BLaER1 treated with 17β-estradiol and CSF1 and Interleukin-3, amounts not matched to agents 10 nM and 100 nM (cell line): Measurements from ENCODE around the gene BSDC1.

Experiments
- H3K27ac ChIP-seq, 11 experiments: shearing (Covaris generic); formaldehyde crosslinking; 2 replicates each; pipeline ENCODE4 v1.8.1; 2022
- H3K27me3 ChIP-seq, 11 experiments: shearing (Covaris generic); formaldehyde crosslinking; 2 replicates each; pipeline ENCODE4 v1.8.1; 2022
- H3K36me3 ChIP-seq, 11 experiments: shearing (Covaris generic); formaldehyde crosslinking; 2 replicates each; pipeline ENCODE4 v1.8.1; 2022
- H3K4me1 ChIP-seq, 10 experiments: shearing (Covaris generic); formaldehyde crosslinking; 2 replicates each; pipeline ENCODE4 v1.8.1; 2022
- H3K4me2 ChIP-seq, 11 experiments: shearing (Covaris generic); formaldehyde crosslinking; 2 replicates each; pipeline ENCODE4 v1.8.1; 2022
- H3K4me3 ChIP-seq, 10 experiments: shearing (Covaris generic); formaldehyde crosslinking; 2 replicates each; pipeline ENCODE4 v1.8.1; 2022
- H3K9ac ChIP-seq, 11 experiments: shearing (Covaris generic); formaldehyde crosslinking; 2 replicates each; pipeline ENCODE4 v1.8.1; 2022
- H3K9me3 ChIP-seq, 11 experiments: shearing (Covaris generic); formaldehyde crosslinking; replicated peaks in 1 of 11; 2 replicates each; pipeline ENCODE4 v1.8.1; 2022
- H4K20me1 ChIP-seq, 11 experiments: shearing (Covaris generic); formaldehyde crosslinking; 2 replicates each; pipeline ENCODE4 v1.8.1; 2022
- Cebpa-rat ChIP-seq, 11 experiments: shearing (Covaris generic); IDR thresholded peaks; 2 replicates each; pipeline ENCODE4 v1.8.1; 2022

The BSDC1 gene

DNA sequence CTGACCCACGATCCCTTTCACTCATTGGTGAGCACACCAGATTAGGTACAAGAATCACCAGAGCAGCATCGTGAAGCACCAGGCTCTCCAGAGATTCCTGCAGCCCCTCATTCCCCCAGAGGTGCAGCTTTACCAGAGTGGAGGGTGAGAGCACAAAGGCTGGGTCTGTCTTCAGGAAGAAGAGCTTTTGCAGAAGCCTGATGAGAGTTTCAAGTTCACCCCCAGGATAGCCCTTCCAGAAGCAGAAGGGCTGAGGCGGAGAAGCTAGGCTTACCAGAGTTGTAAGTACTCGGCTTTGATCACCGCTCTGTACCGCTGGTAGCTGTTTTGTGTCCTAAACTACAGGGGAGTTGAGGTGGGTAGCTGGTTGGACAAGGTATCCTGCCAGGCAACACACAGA, 28.8 kb downstream of the BSDC1 start:
- TF ChIP-seq Cebpa-rat (IDR thresholded peaks at IDR 0.05), result no peak
- H3K27me3 ChIP-seq, result peaks cover 20 to 30% (median 26%) of the 10 kb centered on the region in 11 experiments
- H3K4me3 ChIP-seq, result no peak overlapping the region
- H3K4me2 ChIP-seq, result peak overlapping the region in 8 of 11 experiments; percentile 27 to 62 (median 56); a peak in 13 of 22 replicates
- peaks cover 28 to 48% (median 39%) of the 10 kb centered on the region in 10 experiments for H3K4me1 ChIP-seq
- peak overlapping the region in 2 of 11 experiments; percentile 5 to 36; a peak in 2 of 22 replicates for H3K9ac ChIP-seq
- no peaks in the 10 kb centered on the region for H3K9me3 ChIP-seq
- H3K36me3 ChIP-seq, result peaks cover 61 to 78% (median 65%) of the 10 kb centered on the region in 11 experiments
- peaks cover 34 to 74% (median 66%) of the 10 kb centered on the region in 11 experiments; a peak in 20 of 22 replicates for H4K20me1 ChIP-seq
- H3K27ac ChIP-seq, result no peak overlapping the region

DNA sequence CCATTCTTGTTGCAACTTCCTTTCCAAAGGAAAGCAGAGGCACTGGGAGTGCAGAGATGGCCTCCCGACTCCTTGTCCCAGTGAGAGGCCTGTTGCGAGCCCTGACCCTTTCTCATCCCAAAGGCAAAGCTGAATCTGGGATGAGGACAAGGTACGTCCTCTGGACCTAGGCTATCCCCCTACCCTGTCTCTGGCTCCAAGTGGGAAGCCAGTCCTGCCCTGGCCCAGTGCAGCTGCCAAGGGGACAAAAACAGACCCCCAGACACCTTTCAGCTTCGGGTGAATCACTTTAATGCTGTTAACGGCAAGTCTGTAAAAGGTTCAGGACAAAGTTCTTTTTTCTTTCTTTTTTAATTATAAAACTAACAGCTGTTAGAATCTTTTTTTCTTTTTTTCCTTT, 29.4 kb downstream of the BSDC1 start:
- TF ChIP-seq Cebpa-rat (IDR thresholded peaks at IDR 0.05), result no peak
- Histone ChIP-seq H3K9me3 (no peaks in the 10 kb centered on the region), H3K9ac (no peak overlapping the region), H4K20me1 (peaks cover 34 to 74% (median 60%) of the 10 kb centered on the region in 11 experiments; a peak in 19 of 22 replicates), H3K4me1 (peaks cover 34 to 54% (median 45%) of the 10 kb centered on the region in 10 experiments), H3K36me3 (peaks cover 55 to 72% (median 59%) of the 10 kb centered on the region in 11 experiments), H3K4me2 (no peak overlapping the region), H3K27me3 (peaks cover 20 to 30% (median 26%) of the 10 kb centered on the region in 11 experiments), H3K4me3 (no peak overlapping the region), H3K27ac (no peak overlapping the region)

- peaks cover 44 to 61% (median 48%) of the 10 kb centered on the region in 11 experiments for H3K36me3 ChIP-seq
- H3K9me3 ChIP-seq, result no peaks in the 10 kb centered on the region
- no peak for TF ChIP-seq Cebpa-rat (IDR thresholded peaks at IDR 0.05)
- H3K4me3 ChIP-seq, result no peak overlapping the region
- no peak overlapping the region for H3K4me2 ChIP-seq
- H4K20me1 ChIP-seq, result peaks cover 30 to 68% (median 52%) of the 10 kb centered on the region in 11 experiments; a peak in 19 of 22 replicates
- peaks cover 39 to 62% (median 52%) of the 10 kb centered on the region in 10 experiments for H3K4me1 ChIP-seq
- H3K27ac ChIP-seq, result no peak overlapping the region
- H3K27me3 ChIP-seq, result peaks cover 20 to 30% (median 26%) of the 10 kb centered on the region in 11 experiments
- H3K9ac ChIP-seq, result no peak overlapping the region
These were observed 30.5 kb downstream of the BSDC1 start for GRCh38 chr1:32363713-32364112.

- Histone ChIP-seq H3K27ac (no peak within 1 kb of the TSS), H3K4me3 (peak within 1 kb of the TSS in 9 of 10 experiments; percentile 14 to 61 (median 23); a peak in 9 of 20 replicates), H3K4me2 (peak within 1 kb of the TSS; percentile 57 to 91 (median 81)), H4K20me1 (peaks cover 25 to 65% (median 46%) of the 10 kb centered on the region in 11 experiments; a peak in 19 of 22 replicates), H3K9me3 (no peaks in the 10 kb centered on the region), H3K27me3 (peaks cover 20 to 30% (median 26%) of the 10 kb centered on the region in 11 experiments), H3K4me1 (peaks cover 39 to 63% (median 54%) of the 10 kb centered on the region in 10 experiments), H3K9ac (peak within 1 kb of the TSS in 10 of 11 experiments; percentile 5 to 65 (median 46); a peak in 15 of 22 replicates), H3K36me3 (peaks cover 34 to 50% (median 38%) of the 10 kb centered on the region in 11 experiments)
- no peak for TF ChIP-seq Cebpa-rat (IDR thresholded peaks at IDR 0.05)
These were observed 31.5 kb downstream of the BSDC1 start, which contains the start of the genes FAM229A and TSSK3 for GRCh38 chr1:32362474-32363313. Gene FAM229A (minus strand): TSS chr1:32362485. CDS start chr1:32362091, 394 bp downstream. Gene TSSK3 (plus strand): TSS chr1:32362539. CDS start chr1:32362702, 163 bp downstream.

GRCh38 chr1:32361674-32362473, 32.4 kb downstream of the BSDC1 start:
- Histone ChIP-seq H3K4me2 (peak overlapping the region; percentile 57 to 91 (median 81)), H3K4me3 (peak overlapping the region in 9 of 10 experiments; percentile 14 to 61 (median 23); a peak in 9 of 20 replicates)
- no peak for TF ChIP-seq Cebpa-rat (IDR thresholded peaks at IDR 0.05)

DNA sequence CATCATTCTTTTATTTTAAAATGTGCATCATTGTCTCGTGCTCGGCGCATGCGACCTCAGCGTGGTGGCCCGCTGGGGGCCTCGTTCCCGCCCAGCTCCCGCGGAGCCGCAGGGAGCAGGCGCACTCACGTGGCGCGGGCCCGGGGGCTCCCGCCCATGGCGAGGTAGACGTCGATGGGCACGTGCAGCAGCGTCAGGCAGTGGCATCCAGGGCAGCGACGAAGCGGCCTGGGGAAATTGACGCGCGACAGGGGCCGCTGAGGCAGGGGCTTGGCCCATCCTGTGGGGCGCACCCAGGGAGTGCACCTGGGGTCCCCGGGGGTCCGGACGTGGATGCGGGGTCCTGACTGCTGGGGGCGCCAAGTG, 33.0 kb downstream of the BSDC1 start:
- no peak for TF ChIP-seq Cebpa-rat (IDR thresholded peaks at IDR 0.05)

More at GRCh38 chr1:32361674-32362473, 32.4 kb downstream of the BSDC1 start:
- Histone ChIP-seq H3K4me1 (peaks cover 39 to 60% (median 53%) of the 10 kb centered on the region in 10 experiments), H3K27me3 (peaks cover 20 to 30% (median 26%) of the 10 kb centered on the region in 11 experiments), H3K9me3 (no peaks in the 10 kb centered on the region), H3K9ac (peak overlapping the region in 10 of 11 experiments; percentile 5 to 65 (median 46); a peak in 15 of 22 replicates), H4K20me1 (peaks cover 22 to 60% (median 39%) of the 10 kb centered on the region in 11 experiments; a peak in 19 of 22 replicates), H3K27ac (no peak overlapping the region), H3K36me3 (peaks cover 25 to 42% (median 30%) of the 10 kb centered on the region in 11 experiments)

GRCh38 chr1:32358435-32358834, 35.8 kb downstream of the BSDC1 start:
- Histone ChIP-seq H3K4me2 (no peak overlapping the region), H3K4me3 (no peak overlapping the region), H3K4me1 (peaks cover 42 to 54% (median 46%) of the 10 kb centered on the region in 10 experiments), H3K27ac (no peak overlapping the region), H4K20me1 (peaks cover 10 to 34% (median 16%) of the 10 kb centered on the region in 11 experiments; a peak in 16 of 22 replicates), H3K27me3 (peaks cover 19 to 29% (median 26%) of the 10 kb centered on the region in 11 experiments), H3K9me3 (no peaks in the 10 kb centered on the region), H3K36me3 (peaks cover 3 to 8% (median 5%) of the 10 kb centered on the region in 11 experiments; a peak in 21 of 22 replicates), H3K9ac (no peak overlapping the region)
- no peak for TF ChIP-seq Cebpa-rat (IDR thresholded peaks at IDR 0.05)

More for the DNA sequence above, 33.0 kb downstream of the BSDC1 start:
- peaks cover 17 to 54% (median 35%) of the 10 kb centered on the region in 11 experiments; a peak in 19 of 22 replicates for H4K20me1 ChIP-seq
- peaks cover 20 to 30% (median 26%) of the 10 kb centered on the region in 11 experiments for H3K27me3 ChIP-seq
- H3K4me2 ChIP-seq, result peak overlapping the region in 10 of 11 experiments; percentile 34 to 91 (median 81); a peak in 17 of 22 replicates
- no peak overlapping the region for H3K4me3 ChIP-seq
- H3K36me3 ChIP-seq, result peaks cover 21 to 36% (median 24%) of the 10 kb centered on the region in 11 experiments
- H3K9ac ChIP-seq, result no peak overlapping the region
- no peaks in the 10 kb centered on the region for H3K9me3 ChIP-seq
- peaks cover 36 to 55% (median 47%) of the 10 kb centered on the region in 10 experiments for H3K4me1 ChIP-seq
- H3K27ac ChIP-seq, result no peak overlapping the region

- Histone ChIP-seq H3K4me3 (no peak overlapping the region), H3K27me3 (peaks cover 11 to 23% (median 19%) of the 10 kb centered on the region in 11 experiments), H3K27ac (no peak overlapping the region), H3K9me3 (no peaks in the 10 kb centered on the region), H3K9ac (no peak overlapping the region), H3K4me1 (peaks cover 50 to 62% (median 54%) of the 10 kb centered on the region in 10 experiments), H3K4me2 (no peak overlapping the region), H3K36me3 (no peaks in the 10 kb centered on the region; a peak in 2 of 22 replicates), H4K20me1 (peaks cover 6 to 26% (median 9%) of the 10 kb centered on the region in 11 experiments; a peak in 15 of 22 replicates)
- no peak for TF ChIP-seq Cebpa-rat (IDR thresholded peaks at IDR 0.05)
These were observed 36.6 kb downstream of the BSDC1 start for GRCh38 chr1:32357614-32358013.
